GM12878 (cell line): ENCODE measurements around the gene CCL23. TPM values are rescaled to one million over a fixed set of nuclear protein-coding genes. Genes with fewer than 3 reads are reported as not detected.

Experiments
- ATAC-seq: fragments of 200-7000 bp; cut with Tn5 transposase; 3 replicates; pipeline ENCODE4 v1.9.1; 2020; ENCODE audit warnings: mild to moderate bottlenecking, moderate library complexity
- BruUV-seq: library from RNA; stranded (reverse); fragments of 400-500 nt; replicated peaks from 2 replicates; lab custom pipeline; 2021; lab: Mats Ljungman, UMichigan
- CTCF ChIA-PET: fragments of 300-600 bp; sonication (Branson Sonifier 250); formaldehyde crosslinking; extraction: SDS; loops from one replicate; lab custom pipeline; 2021; ENCODE audit warnings: inconsistent platforms; lab: Yijun Ruan, JAX
- POLR2A ChIA-PET: fragments of 350-600 bp; formaldehyde crosslinking; extraction: SDS; loops from one replicate; lab custom pipeline; 2021; ENCODE audit warnings: inconsistent platforms; lab: Charles Lee
- RAD21 ChIA-PET: fragments of 300-600 bp; sonication (Branson Sonifier 250); formaldehyde crosslinking; loops from one replicate; lab custom pipeline; 2023; ENCODE audit warnings: antibody characterized with exemption; ENCODE audit not compliant: unreplicated experiment; lab: Charles Lee
- SMC1A ChIA-PET: fragments of 300-600 bp; sonication (Branson Sonifier 250); formaldehyde crosslinking; loops from one replicate; lab custom pipeline; 2023; ENCODE audit not compliant: unreplicated experiment, uncharacterized antibody; lab: Charles Lee
- DNase-seq: peaks from one replicate; pipeline ENCODE4 v3.0.0-alpha.2; 2011; ENCODE audit warnings: low read depth, low spot score
- FAIRE-seq: peaks from 3 replicates; lab custom pipeline; 2011; peaks lifted over from hg19 to GRCh38; lab: Jason Lieb, UNC
- H2AFZ ChIP-seq: 2 replicates; pipeline ENCODE4 v1.6.0; 2011; ENCODE audit warnings: low read depth, low read length, control low read depth; ENCODE audit not compliant: control insufficient read depth
- H3K27ac ChIP-seq: 2 replicates; pipeline ENCODE4 v1.5.1; 2011; ENCODE audit warnings: control low read depth; ENCODE audit not compliant: control insufficient read depth, insufficient read depth
- H3K27me3 ChIP-seq, 2 experiments: replicated peaks in 1 of 2; 2 replicates each; pipeline versions ENCODE4 v1.6.0 to v1.6.1; 2011; ENCODE audit warnings: low read length in 1 of 2; ENCODE audit not compliant: control insufficient read depth in 2 of 2, insufficient read depth in 2 of 2
- H3K36me3 ChIP-seq, 2 experiments: 2 replicates each; pipeline ENCODE4 v1.5.1; 2011; ENCODE audit warnings: low read length in 1 of 2; ENCODE audit not compliant: control insufficient read depth in 2 of 2, insufficient read depth in 2 of 2
- H3K4me1 ChIP-seq: 2 replicates; pipeline ENCODE4 v1.6.1; 2011; ENCODE audit warnings: mild to moderate bottlenecking, low read length, moderate library complexity, mixed read lengths; ENCODE audit not compliant: control insufficient read depth, insufficient read depth
- H3K4me2 ChIP-seq: 2 replicates; pipeline ENCODE4 v1.6.0; 2011; ENCODE audit warnings: control low read depth; ENCODE audit not compliant: control insufficient read depth, insufficient read depth
- H3K4me3 ChIP-seq: fragments of 200-600 bp; sonication (generic); 2 replicates; pipeline ENCODE4 v1.5.1; 2016
- H3K79me2 ChIP-seq: 2 replicates; pipeline ENCODE4 v1.6.0; 2011; ENCODE audit warnings: low read length; ENCODE audit not compliant: control insufficient read depth, insufficient read depth
- H3K9ac ChIP-seq: 2 replicates; pipeline ENCODE4 v1.8.0; 2011; ENCODE audit warnings: low read length, control low read depth, mixed read lengths; ENCODE audit not compliant: control insufficient read depth, insufficient read depth
- H3K9me3 ChIP-seq: replicated peaks from 3 replicates; pipeline ENCODE4 v1.5.1; 2011; ENCODE audit warnings: mild to moderate bottlenecking, low read length; ENCODE audit not compliant: control insufficient read depth, insufficient read depth
- H4K20me1 ChIP-seq: 2 replicates; pipeline ENCODE4 v1.6.0; 2011; ENCODE audit not compliant: control insufficient read depth, insufficient read depth
- BHLHE40 ChIP-seq, 2 experiments: fragments of 450-650 bp in 1 of 2; IDR thresholded peaks; 2 replicates each; pipeline ENCODE4 v1.6.1; 2011 to 2017; ENCODE audit warnings: low read depth in 2 of 2, borderline replicate concordance in 1 of 2, improper control_type of control experiment in 1 of 2, low read length in 1 of 2, mild to moderate bottlenecking in 1 of 2
- EED ChIP-seq: sonication (generic); IDR thresholded peaks from 2 replicates; pipeline ENCODE4 v1.6.1; 2016; ENCODE audit warnings: antibody characterized with exemption, low read depth
- ETV6 ChIP-seq, 2 experiments: fragments of 450-650 bp in 1 of 2; IDR thresholded peaks in 1 of 2; conservative IDR thresholded peaks in 1 of 2; 2 replicates each; pipeline ENCODE4 v1.6.1; 2014; ENCODE audit warnings: antibody characterized with exemption in 1 of 2, borderline replicate concordance in 1 of 2, low read depth in 1 of 2, mild to moderate bottlenecking in 1 of 2, moderate library complexity in 1 of 2
- FOXK2 ChIP-seq: fragments of 450-650 bp; IDR thresholded peaks from 2 replicates; pipeline ENCODE4 v1.6.1; 2017; ENCODE audit warnings: mild to moderate bottlenecking, moderate library complexity
- HDAC6 ChIP-seq: fragments of 200-600 bp; sonication (generic); IDR thresholded peaks from one replicate; pipeline ENCODE4 v1.8.0; 2017; ENCODE audit warnings: antibody characterized with exemption; ENCODE audit not compliant: unreplicated experiment
- KLF5 ChIP-seq: fragments of 450-650 bp; IDR thresholded peaks from 2 replicates; pipeline ENCODE4 v1.6.1; 2014; ENCODE audit warnings: mild to moderate bottlenecking; ENCODE audit not compliant: partially characterized antibody
- RAD51 ChIP-seq: fragments of 450-650 bp; IDR thresholded peaks from 2 replicates; pipeline ENCODE4 v1.6.1; 2016; ENCODE audit warnings: moderate library complexity, mild to moderate bottlenecking, inconsistent platforms
- TCF12 ChIP-seq: IDR thresholded peaks from 2 replicates; pipeline ENCODE4 v1.6.1; 2011; ENCODE audit warnings: low read depth, mild to moderate bottlenecking, low read length
- YBX1 ChIP-seq: fragments of 450-650 bp; IDR thresholded peaks from 2 replicates; pipeline ENCODE4 v1.6.1; 2016; ENCODE audit warnings: antibody characterized with exemption
- ZNF24 ChIP-seq: fragments of 450-650 bp; IDR thresholded peaks from 2 replicates; pipeline ENCODE4 v1.6.1; 2017; ENCODE audit warnings: antibody characterized with exemption, mild to moderate bottlenecking
- WGBS: methylation state at CpG from one replicate; pipeline ENCODE4 v1.1.6; 2016; ENCODE audit warnings: low lambda C conversion rate; ENCODE audit not compliant: insufficient replicate concordance, insufficient coverage; ENCODE audit errors: missing lambda C conversion rate; 5-methylcytosine and 5-hydroxymethylcytosine counted together
- in situ Hi-C: fragments of 300-500 bp; cut with MboI; formaldehyde crosslinking; loops from 9 replicates; pipeline ENCODE4 v1.14.3; 2018; ENCODE audit warnings: mixed read lengths
- intact Hi-C: fragments of 100-400 bp; cut with micrococcal nuclease; formaldehyde crosslinking; loops from one replicate; pipeline ENCODE4 v1.14.2; 2022; ENCODE audit not compliant: unreplicated experiment
- polyA plus RNA-seq, 11 experiments: library from polyadenylated mRNA; depleted of rRNA in 4 of 11; unstranded in 6 of 11; stranded (reverse) in 5 of 11; fragments of >200 nt; fragmentation: Nextera tagmentation in 4 of 11; fragmentation: Illumina TruSeq in 1 of 11; extraction: Ambion mirVana in 4 of 11; extraction: Trizol in 1 of 11; gene quantifications; 1 replicate in 1 of 11; 2 replicates in 10 of 11; pipeline versions ENCODE4 v1.2.1 to v1.2.3, GENCODE V29; 2011 to 2016; ENCODE audit warnings: inconsistent platforms in 2 of 11, missing spikeins in 2 of 11, low read depth in 1 of 11
- total RNA-seq, 4 experiments: library from RNA; depleted of rRNA in 3 of 4; stranded (reverse); fragments of >200 nt in 3 of 4; fragmentation: Illumina TruSeq in 1 of 4; extraction: Trizol in 1 of 4; gene quantifications; 2 replicates each; pipeline versions ENCODE4 v1.2.1 to v1.2.3, GENCODE V29; 2013 to 2021
- TF ChIP-seq, protein P1 (sequence below): IDR thresholded peaks from 2 replicates; pipeline ENCODE4 v1.6.1; 2012; ENCODE audit warnings: improper control_type of control experiment, low read depth, low read length; ENCODE audit not compliant: insufficient replicate concordance
- TF ChIP-seq, protein P2 (sequence below): fragments of 450-650 bp; formaldehyde crosslinking; IDR thresholded peaks from 2 replicates; pipeline ENCODE4 v1.5.0; 2022; ENCODE audit warnings: mild to moderate bottlenecking, missing genetic modification characterization

Gene CCL23
- total and polyA plus RNA-seq, 10 of the 15 experiments (the other 5 are each of a cell fraction or from before 2014, with no cell fraction given): 0.15 to 0.62 (median 0.41) TPM; not detected in 6

DNA sequence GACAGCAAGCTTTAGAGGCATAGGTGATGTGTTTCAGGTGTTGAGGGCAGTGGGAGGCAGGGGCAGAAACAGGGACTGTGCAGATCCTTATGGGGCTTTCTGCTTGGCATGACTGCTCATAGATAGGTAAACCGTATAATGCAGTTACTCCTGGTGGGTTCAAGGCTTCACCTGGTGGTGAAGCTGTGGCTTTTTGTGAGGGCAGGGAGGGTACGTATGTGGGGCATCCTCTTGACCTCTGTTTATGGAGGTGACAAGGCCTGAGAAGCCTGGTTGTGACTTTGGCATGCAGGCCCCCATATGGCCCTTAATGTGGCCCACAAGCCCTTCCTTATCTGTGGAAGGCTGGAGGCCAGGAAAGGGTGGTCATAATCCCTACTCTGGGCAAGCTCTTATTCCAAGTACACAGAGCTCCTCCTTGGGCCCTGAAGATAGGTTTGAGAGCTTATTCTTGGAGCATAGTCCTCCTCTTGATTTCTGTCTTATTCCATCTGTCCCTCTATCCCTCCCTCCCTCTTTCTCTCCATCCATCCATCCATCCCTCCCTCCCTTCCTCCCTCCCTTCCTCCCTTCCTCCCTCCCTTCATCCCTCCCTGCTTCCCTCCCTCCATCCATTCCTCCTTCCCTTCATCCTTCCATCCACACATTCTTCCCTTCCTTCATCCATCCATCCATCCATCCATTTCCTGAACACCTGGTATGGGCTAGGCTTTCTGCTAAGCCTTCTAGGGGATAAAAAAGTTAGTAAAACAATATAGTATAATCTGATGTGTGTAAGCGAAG, 35.2 kb downstream of the CCL23 start:
- in situ Hi-C loops (no loop called here), intact Hi-C loops (no loop called here)
- Histone ChIP-seq H3K79me2 (no peaks in the 10 kb centered on the region), H3K27me3 (no peaks in the 10 kb centered on the region), H3K27ac (no peak overlapping the region), H3K4me2 (no peak overlapping the region), H3K9ac (no peak overlapping the region), H3K4me3 (no peak overlapping the region), H2AFZ (no peak overlapping the region), H3K36me3 (no peaks in the 10 kb centered on the region), H3K9me3 (no peaks in the 10 kb centered on the region; the same call in 1 of the 3 replicates), H4K20me1 (no peaks in the 10 kb centered on the region), H3K4me1 (peaks cover 3% of the 10 kb centered on the region; the same call in 1 of the 2 replicates)
- ChIA-PET POLR2A (interaction anchor here (0.7 to 1.0 kb wide), 2 partner anchors 8 to 106 kb away, joined by 3 to 4 read pairs; no protein-coding TSS in a partner anchor), RAD21 (interaction anchor here (0.7 to 17.2 kb wide), 12 partner anchors 9 to 166 kb away, joined by 3 to 342 read pairs (median 4); partner anchors contain the start of gene CCL18), CTCF (interaction anchor here (0.6 to 19.0 kb wide), 14 partner anchors 9 to 165 kb away, joined by 3 to 622 read pairs (median 6); partner anchors contain the start of gene CCL23), SMC1A (interaction anchor here (0.7 to 17.2 kb wide), 12 partner anchors 9 to 167 kb away, joined by 3 to 485 read pairs (median 7); partner anchors contain the start of gene CCL15)
- DNase-seq (no peak), FAIRE-seq (no peak), ATAC-seq (no peak)
- no TSS peak for BruUV-seq
- 16% methylated on average over 3 of the region's 3 CpGs for WGBS
- TF ChIP-seq, protein P1, sequence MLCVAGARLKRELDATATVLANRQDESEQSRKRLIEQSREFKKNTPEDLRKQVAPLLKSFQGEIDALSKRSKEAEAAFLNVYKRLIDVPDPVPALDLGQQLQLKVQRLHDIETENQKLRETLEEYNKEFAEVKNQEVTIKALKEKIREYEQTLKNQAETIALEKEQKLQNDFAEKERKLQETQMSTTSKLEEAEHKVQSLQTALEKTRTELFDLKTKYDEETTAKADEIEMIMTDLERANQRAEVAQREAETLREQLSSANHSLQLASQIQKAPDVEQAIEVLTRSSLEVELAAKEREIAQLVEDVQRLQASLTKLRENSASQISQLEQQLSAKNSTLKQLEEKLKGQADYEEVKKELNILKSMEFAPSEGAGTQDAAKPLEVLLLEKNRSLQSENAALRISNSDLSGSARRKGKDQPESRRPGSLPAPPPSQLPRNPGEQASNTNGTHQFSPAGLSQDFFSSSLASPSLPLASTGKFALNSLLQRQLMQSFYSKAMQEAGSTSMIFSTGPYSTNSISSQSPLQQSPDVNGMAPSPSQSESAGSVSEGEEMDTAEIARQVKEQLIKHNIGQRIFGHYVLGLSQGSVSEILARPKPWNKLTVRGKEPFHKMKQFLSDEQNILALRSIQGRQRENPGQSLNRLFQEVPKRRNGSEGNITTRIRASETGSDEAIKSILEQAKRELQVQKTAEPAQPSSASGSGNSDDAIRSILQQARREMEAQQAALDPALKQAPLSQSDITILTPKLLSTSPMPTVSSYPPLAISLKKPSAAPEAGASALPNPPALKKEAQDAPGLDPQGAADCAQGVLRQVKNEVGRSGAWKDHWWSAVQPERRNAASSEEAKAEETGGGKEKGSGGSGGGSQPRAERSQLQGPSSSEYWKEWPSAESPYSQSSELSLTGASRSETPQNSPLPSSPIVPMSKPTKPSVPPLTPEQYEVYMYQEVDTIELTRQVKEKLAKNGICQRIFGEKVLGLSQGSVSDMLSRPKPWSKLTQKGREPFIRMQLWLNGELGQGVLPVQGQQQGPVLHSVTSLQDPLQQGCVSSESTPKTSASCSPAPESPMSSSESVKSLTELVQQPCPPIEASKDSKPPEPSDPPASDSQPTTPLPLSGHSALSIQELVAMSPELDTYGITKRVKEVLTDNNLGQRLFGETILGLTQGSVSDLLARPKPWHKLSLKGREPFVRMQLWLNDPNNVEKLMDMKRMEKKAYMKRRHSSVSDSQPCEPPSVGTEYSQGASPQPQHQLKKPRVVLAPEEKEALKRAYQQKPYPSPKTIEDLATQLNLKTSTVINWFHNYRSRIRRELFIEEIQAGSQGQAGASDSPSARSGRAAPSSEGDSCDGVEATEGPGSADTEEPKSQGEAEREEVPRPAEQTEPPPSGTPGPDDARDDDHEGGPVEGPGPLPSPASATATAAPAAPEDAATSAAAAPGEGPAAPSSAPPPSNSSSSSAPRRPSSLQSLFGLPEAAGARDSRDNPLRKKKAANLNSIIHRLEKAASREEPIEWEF: no peak
- no peak for TF ChIP-seq RAD51
- no peak for TF ChIP-seq ETV6 (conservative IDR thresholded peaks at IDR 0.05 in 1 of 2, IDR thresholded peaks at IDR 0.05 in 1 of 2; ENCODE audit: borderline replicate concordance in 1 of 2, low read depth in 1 of 2)
- TF ChIP-seq YBX1: no peak
- TF ChIP-seq FOXK2: no peak
- TF ChIP-seq TCF12: no peak
- TF ChIP-seq HDAC6: no peak
- TF ChIP-seq ZNF24: no peak
- TF ChIP-seq EED: no peak
- no peak for TF ChIP-seq KLF5
- TF ChIP-seq, protein P2, sequence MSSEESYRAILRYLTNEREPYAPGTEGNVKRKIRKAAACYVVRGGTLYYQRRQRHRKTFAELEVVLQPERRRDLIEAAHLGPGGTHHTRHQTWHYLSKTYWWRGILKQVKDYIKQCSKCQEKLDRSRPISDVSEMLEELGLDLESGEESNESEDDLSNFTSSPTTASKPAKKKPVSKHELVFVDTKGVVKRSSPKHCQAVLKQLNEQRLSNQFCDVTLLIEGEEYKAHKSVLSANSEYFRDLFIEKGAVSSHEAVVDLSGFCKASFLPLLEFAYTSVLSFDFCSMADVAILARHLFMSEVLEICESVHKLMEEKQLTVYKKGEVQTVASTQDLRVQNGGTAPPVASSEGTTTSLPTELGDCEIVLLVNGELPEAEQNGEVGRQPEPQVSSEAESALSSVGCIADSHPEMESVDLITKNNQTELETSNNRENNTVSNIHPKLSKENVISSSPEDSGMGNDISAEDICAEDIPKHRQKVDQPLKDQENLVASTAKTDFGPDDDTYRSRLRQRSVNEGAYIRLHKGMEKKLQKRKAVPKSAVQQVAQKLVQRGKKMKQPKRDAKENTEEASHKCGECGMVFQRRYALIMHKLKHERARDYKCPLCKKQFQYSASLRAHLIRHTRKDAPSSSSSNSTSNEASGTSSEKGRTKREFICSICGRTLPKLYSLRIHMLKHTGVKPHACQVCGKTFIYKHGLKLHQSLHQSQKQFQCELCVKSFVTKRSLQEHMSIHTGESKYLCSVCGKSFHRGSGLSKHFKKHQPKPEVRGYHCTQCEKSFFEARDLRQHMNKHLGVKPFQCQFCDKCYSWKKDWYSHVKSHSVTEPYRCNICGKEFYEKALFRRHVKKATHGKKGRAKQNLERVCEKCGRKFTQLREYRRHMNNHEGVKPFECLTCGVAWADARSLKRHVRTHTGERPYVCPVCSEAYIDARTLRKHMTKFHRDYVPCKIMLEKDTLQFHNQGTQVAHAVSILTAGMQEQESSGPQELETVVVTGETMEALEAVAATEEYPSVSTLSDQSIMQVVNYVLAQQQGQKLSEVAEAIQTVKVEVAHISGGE (CRISPR knock-in tag): no peak
- TF ChIP-seq BHLHE40 (IDR thresholded peaks at IDR 0.05; ENCODE audit: borderline replicate concordance in 1 of 2, low read depth in 2 of 2, low read length in 1 of 2): no peak
